ENCODE results near the gene HECW1.
"Not testable (repeated sequence)": the region's sequence is repeated elsewhere in the genome, so short reads cannot be mapped to it uniquely, and the experiment has no call there.

The HECW1 gene

DNA sequence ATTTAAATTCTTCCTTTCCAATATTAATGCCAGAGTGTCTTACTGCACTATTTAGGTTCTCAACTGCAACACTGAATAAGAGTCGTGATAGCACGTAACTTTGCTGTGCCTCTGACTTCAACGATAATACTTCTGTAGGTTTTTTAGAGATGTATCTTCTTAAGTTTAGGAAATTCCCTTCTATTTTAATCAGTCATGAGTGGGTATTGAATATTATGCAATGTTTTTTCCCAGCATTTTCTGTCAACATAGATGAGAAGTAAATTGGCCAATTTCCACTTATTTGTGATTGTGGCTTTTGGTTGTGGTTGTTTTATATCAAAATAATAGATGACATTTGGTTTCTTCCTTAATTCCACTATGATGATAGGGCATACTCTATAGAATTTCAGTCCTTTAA lies 463.8 kb downstream of the HECW1 start:
- no peak for DNase-seq (ENCODE audit: low read depth in 2 of 2)

DNA sequence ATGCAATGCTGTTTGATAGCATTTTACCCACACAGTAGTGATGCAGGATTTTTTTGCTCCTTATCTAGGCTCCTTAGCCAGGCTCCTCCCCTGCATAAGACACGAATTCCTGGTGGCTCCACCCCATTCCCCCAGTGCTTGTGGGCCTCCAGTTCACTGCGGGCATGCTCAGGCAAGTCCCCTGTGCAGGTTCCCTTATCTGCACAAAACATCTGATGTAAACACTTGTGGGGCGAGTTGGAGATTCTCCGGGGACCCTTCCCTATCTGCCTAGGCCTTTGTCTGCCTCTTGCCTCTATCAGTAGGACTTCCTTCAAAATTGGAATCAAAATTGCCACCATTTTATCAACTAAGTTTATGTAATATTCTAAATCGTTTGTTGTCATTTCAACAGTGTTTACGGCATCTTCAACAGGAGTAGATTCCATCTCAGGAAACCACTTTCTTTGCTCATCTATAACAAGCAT lies 465.1 kb downstream of the HECW1 start:
- no peak for DNase-seq (ENCODE audit: low read depth in 2 of 2)

DNA sequence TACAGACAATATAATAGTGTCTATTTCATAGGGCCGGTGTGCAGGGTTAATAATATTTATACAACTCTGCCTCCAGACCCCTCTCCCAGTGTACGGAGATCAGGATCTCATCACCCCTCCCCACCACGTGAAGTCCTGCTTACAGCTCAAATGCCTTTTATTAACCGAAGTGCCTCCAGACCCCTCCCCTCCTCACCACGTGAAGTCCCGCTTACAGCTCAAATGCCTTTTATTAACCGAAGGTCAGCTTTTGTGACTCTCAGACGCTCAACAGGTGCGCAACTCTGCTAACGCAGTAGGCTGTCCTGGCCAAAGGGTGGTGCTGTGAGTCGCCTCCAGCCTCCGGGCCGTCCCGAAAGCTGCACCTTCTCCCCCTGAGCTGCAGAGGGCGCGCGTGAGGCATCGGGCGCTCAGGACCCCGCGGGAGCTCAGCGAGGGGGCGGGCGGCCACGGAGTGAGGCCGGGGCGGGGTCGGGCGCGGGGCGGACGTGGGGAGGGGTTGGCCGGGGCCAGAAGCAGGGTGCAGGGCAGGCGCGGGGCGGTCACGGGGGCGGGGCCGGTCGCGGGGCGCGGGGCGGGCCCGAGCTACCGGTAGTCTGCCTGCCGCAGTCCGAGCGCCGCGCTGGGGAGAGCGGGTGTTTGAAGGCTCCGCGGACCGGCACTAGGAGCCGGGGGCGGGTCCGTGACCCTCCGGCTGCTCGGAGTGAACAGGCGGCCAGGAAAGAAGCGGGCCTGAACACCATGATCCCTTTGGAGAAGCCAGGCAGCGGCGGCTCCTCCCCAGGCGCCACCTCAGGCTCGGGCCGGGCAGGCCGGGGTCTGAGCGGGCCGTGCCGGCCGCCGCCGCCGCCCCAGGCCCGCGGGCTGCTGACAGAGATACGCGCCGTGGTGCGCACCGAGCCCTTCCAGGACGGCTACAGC lies 470.3 kb downstream of the HECW1 start, which contains the start of gene STK17A:
Gene STK17A (plus strand): TSS at position 606 of the 921 bp plus-strand sequence. CDS start 136 bp downstream, at position 742.
- DNase-seq (ENCODE audit: low read depth in 2 of 2): peak; percentile 87 to 88

GRCh38 chr7:43583424-43584194 lies 471.2 kb downstream of the HECW1 start:
- DNase-seq (ENCODE audit: low read depth in 2 of 2): peak; percentile 46 to 54

GRCh38 chr7:43584195-43584586 lies 471.7 kb downstream of the HECW1 start:
- no peak for DNase-seq (ENCODE audit: low read depth in 2 of 2)

GRCh38 chr7:43584733-43585132 lies 472.3 kb downstream of the HECW1 start:
- not testable (repeated sequence) for DNase-seq (ENCODE audit: low read depth in 2 of 2)

- no peak for DNase-seq (ENCODE audit: low read depth in 2 of 2)
Observed at GRCh38 chr7:43585562-43585961, 473.1 kb downstream of the HECW1 start.

GRCh38 chr7:43586251-43586900 lies 473.9 kb downstream of the HECW1 start:
- DNase-seq (ENCODE audit: low read depth in 2 of 2): no peak

DNA sequence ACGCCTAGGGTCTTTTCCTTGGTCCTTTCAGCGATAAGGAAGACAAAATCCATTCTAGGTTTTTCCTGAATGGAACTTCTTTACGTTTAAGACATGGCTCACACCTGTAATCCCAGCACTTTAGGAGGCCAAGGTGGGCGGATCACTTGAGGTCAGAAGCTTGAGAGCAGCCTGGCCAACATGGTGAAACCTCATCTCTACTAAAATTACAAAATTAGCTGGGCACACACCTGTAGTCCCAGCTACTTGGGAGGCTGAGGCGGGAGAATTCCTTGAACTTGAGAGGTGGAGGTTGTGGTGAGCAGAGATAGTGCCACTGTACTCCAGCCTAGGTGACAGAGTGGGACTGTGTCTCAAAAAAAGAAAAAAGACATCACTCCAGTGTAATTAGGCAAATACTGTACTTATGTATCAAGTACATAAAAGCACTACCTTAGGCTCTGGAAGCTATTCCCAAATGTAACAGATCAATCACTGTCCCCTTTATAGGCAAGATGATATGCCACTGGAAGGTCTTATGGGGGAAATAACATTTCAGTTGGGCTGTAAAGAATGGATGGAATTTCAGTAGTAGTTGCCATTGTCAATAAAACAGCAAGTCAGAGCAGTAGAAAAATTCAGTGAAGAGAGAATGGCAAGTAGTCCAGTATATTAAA lies 476.2 kb downstream of the HECW1 start:
- DNase-seq (ENCODE audit: low read depth in 2 of 2): no peak

- DNase-seq (ENCODE audit: low read depth in 2 of 2): no peak
Observed at GRCh38 chr7:43589133-43589478, 476.7 kb downstream of the HECW1 start.

- no peak for DNase-seq (ENCODE audit: low read depth in 2 of 2)
Observed at GRCh38 chr7:43589728-43590127, 477.3 kb downstream of the HECW1 start.

DNA sequence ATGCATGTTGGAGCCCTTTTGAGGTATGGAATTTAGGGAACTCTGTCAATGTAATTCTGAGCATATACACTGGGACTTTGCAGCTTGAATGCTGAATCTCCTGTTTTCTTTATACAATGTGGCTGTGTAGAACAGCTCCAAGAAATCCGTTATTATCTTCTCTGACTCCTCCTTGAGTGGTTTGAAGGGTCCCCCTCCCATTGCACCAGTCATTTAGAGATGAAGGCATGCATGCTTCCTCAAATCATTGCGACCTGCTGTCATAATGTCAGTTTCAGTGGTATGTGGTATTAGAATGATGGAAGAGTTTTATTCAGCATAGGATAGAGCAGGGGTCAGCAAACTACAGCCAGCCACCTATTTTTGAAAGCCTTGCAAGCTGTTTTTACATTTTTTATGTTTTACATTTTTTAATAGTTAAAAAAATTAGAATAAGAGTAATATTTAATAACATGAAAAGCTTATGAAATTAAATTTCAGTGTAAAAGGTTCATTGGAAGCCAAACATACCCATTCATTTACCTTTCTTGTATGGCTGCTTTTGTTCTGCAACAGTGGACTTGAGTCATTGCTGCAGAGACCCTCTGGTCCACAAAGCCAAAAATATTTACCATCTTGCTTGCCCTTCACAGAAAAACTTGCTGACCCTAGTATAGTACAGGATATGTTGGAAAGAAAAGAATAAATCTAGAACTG lies 478.6 kb downstream of the HECW1 start:
- DNase-seq (ENCODE audit: low read depth in 2 of 2): no peak

DNA sequence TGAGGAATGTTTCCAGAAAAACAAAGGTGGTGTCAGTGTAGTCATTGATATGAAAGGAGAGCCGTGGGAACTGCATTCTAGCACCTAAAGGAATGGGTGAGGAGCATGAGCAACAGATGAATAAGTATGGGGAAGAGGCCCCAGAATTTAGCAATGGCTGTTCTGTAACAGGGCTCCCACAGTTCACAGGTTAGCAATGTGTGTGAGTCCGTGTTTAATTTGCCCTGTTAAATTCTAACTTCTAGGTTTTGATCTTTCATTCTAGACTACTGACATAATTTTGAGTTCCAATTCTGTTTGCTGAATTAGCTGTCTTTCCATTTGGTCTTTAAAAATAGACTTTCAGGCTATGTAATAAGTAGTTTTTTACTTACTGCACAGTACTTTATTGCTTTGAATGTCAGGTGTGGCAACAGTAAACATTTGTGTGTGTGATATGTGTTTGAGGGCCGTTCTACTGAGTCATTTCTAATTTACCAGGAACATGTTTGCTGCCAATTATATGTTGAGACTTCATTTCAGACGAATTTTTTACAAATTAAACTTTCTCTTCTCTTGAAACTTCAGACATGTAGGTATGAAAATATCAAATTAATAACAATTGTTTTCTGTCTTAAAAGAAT lies 479.2 kb downstream of the HECW1 start:
- no peak for DNase-seq (ENCODE audit: low read depth in 2 of 2)

GRCh38 chr7:43592326-43592725 lies 479.9 kb downstream of the HECW1 start:
- no peak for DNase-seq (ENCODE audit: low read depth in 2 of 2)

- DNase-seq (ENCODE audit: low read depth in 2 of 2): no peak
Observed at GRCh38 chr7:43593010-43593409, 480.6 kb downstream of the HECW1 start.

GRCh38 chr7:43594020-43594419 lies 481.6 kb downstream of the HECW1 start:
- DNase-seq (ENCODE audit: low read depth in 2 of 2): no peak

GRCh38 chr7:43596426-43596825 lies 484.0 kb downstream of the HECW1 start:
- DNase-seq (ENCODE audit: low read depth in 2 of 2): not testable (repeated sequence)

- no peak for DNase-seq (ENCODE audit: low read depth in 2 of 2)
Observed at GRCh38 chr7:43600056-43600455, 487.6 kb downstream of the HECW1 start.

DNA sequence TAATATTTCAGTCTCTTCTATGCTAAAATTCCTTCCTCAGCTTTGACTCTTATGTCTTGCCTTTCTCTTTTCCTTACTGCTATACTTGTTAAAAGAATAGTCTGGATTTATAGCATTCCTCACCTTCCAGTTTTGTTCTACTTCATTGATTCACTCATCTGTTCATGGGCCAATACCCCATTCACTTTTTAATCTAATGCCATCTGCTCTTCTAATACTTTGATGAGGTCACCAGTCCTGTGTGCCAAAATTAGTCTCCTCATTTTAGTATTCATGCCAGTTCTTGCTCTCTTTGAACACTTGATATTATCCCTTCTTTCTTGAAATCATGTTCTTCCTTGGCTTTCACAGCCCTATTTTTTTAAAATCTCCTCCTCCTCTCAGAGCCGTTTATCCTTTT lies 489.8 kb downstream of the HECW1 start:
- no peak for DNase-seq (ENCODE audit: low read depth in 2 of 2)

DNA sequence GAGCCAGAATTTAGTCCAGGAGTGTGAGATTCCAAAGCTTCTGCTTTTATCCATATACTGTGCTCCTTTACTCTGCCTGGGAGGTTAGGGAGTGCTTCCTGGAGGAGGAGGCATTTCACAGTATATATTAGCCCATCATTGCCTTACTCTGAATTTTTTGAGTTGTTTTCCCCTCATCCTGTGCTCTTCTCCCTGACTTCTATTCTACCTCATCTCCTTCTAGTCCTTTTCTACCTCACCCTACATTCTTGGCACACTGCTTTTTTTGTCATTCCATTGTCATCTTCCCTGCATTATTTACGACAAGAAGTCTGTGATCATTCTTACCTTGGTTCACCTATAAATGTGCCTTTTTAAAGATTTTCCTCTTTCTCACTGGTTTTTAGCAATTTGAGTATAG lies 491.8 kb downstream of the HECW1 start:
- DNase-seq (ENCODE audit: low read depth in 2 of 2): no peak

GRCh38 chr7:43609097-43609496 lies 496.6 kb downstream of the HECW1 start:
- no peak for DNase-seq (ENCODE audit: low read depth in 2 of 2)

Measured in stimulated activated CD8-positive, alpha-beta memory T cell treated with anti-CD3 and anti-CD28 coated beads, Interleukin-2, amount 100 ng/mL, for 48 hours (primary cell).